ENCODE data around the gene ST6GALNAC6.

Gene ST6GALNAC6

DNA sequence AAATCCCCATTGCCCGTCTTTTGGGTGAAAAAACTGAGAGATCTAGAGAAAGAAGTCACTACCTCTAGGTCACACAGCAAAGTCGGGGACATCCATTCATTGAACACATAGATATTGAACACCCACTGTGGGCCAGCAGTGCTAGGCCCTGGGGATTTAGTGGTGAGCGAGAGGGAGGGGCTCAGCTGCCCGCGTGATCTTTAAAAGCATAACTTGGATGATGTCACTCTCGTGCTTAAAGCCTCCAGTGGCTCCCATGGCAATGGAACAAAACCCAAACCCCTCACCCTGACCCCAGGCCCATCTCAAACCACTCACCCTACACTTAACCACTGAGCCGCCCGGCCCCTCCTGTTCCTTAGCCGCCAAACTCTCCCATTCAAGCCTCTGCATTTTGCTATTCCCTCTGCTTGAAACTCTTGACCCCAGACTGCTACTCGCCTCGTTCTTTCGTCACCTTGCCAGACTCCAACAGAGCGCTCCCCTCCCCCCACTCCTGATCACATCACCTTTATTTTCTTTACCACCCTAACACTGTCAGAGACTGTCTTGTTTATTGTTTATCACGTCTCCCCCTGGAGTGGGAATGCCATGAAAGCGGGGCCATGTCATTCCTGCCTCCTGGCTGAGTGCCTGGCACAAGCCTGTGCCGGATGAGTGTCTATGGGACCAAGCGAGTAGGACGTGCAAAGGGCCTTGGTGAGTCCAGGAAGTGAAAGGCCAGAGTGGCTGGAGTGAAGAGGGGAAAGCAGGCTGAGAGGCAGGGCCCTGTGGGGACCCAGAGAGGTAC is 31.9 kb upstream of the ST6GALNAC6 start:
- peak; percentile 8 for DNase-seq (ENCODE audit: low spot score)

DNA sequence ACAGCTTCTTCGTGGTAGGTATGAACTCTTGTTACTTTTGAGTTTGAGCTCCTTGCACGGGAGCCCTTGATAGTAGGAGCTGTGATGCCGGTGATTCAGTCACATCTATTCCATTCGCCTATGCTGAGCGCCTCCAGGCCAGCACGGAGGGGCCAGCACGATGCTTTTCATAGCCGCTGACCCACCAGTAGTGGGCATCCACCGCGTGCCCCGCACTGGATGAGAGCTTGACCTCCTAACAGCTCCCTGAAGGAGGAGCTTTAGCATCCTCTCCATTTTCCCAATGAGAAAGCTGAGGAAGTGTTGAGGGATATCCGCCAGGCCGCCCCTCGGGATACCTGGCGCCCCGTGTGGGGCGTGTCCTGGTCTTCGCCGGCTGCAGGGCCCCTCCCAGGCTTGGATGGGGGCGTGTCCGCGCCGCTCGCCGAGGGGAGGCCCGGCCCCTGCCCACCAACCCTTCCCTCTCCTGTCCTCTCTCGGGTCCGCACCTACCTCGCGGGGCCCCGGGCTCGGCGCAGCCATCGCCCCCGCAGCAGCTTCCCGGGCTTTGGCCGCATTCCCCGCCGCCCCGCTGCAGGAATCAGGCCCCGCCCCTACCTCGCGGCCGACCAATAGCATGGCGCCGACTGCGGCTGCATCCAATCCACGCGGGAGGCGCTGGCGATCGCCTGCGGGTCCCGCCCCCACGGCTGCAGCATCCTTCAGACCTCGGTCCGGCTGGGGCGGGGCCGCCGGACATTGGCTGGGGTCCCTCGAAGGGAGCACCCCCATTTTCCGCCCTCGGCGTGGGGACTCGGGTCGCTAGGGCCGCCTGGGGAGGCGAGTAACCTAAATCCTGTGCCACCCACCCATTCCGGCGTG is 31.1 kb upstream of the ST6GALNAC6 start, which contains the start of gene PIP5KL1:
Gene PIP5KL1 (minus strand): TSS at position 547 of the 861 bp plus-strand sequence. CDS start 25 bp downstream, at position 522.
- DNase-seq (ENCODE audit: low spot score): peak; percentile 80

DNA sequence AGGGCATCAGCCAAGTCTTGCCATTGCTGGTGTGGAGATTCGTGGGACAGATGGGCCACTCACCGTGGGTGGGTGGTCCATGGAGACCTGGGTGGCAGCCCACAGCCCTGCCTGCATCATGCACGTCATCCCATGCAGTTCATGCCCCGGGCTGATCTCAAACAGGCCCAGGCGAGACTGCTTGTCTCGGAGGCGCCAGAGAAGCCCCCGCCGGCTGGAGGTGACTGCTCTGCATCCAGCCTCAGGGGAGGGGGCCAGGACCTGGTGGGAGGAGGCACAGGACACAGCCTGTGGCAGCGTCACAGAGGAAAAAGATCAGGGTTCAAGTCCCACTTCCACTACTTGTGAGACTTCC is 30.2 kb upstream of the ST6GALNAC6 start:
- no peak for DNase-seq (ENCODE audit: low spot score)

DNA sequence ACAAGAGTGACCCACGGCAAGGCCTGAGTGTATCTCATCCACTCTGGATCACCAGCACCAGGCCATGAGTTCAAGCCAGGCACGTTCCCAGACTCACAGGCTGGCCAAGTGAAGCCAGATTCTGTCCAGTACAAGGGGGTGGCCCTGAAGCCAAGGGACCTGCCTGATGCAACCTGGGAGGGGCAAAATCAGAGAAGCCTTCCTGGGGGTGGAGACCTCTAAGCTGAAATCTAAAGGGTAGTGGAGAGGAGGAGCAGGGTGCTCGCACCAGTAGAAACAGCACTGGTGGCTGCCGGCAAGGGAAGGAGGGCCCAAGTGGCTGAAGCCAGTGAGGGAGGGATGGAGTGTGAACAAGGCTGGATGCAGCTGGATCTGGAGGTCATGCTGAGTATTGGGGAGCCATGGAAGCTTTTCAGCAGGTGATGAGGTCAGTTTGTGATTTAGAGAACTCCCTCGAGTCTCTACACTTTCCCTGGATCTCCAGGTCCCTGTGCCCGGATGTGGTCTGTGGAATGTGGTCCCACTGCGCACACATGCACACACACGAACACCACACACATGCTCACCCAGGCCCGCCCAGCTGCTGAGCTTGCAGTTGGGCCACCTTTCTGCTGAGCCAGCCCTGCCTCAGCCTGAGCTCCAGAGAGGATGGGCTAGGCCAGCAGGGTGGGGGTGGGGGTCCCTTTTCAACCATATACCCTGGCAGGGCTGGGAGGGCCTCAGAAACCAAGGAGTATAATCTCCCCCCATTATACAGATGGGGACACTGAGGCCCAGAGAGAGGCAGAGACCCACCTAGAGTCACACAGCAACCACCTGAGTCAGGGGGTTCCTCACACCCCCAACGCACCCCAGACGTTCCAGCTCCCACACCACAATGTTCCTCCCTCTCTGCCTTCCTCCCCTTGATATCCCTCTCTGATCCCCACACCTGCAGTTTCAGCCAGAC is 29.5 kb upstream of the ST6GALNAC6 start:
- peak; percentile 19 for DNase-seq (ENCODE audit: low spot score)

DNA sequence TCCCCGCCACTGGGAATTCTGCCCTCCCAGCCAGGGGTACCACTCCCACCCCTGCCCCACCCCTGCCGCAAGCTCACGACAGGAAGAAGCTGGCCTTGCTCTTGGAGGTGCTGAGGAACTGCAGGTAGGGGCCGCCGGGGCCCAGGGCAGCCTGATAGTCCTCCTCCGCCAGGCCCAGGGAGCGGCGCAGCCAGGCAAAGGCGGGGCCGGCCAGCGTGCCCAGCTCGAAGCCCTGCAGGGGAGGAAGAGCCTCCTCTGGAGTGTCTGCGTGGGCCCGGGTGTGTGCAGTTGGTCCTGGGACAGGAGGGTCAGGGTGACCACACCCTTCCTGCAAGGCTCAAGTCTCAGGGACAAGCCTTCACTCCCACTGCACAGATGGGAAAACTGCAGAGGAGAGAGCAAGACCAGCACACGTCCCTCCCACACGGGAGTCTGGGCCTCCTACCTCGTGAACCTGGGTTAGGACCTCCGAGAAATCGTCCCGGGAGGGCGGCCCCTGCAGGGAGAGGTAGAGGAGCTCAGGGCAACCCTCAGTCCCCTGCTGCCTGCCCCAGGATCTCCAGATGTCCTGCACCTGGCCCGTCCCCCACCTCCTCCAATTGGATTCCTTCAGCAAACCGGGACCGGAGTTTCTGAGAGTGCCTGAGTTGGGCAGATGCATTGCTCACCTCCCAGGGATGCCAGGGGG is 28.7 kb upstream of the ST6GALNAC6 start:
- DNase-seq (ENCODE audit: low spot score): peak; percentile 47

DNA sequence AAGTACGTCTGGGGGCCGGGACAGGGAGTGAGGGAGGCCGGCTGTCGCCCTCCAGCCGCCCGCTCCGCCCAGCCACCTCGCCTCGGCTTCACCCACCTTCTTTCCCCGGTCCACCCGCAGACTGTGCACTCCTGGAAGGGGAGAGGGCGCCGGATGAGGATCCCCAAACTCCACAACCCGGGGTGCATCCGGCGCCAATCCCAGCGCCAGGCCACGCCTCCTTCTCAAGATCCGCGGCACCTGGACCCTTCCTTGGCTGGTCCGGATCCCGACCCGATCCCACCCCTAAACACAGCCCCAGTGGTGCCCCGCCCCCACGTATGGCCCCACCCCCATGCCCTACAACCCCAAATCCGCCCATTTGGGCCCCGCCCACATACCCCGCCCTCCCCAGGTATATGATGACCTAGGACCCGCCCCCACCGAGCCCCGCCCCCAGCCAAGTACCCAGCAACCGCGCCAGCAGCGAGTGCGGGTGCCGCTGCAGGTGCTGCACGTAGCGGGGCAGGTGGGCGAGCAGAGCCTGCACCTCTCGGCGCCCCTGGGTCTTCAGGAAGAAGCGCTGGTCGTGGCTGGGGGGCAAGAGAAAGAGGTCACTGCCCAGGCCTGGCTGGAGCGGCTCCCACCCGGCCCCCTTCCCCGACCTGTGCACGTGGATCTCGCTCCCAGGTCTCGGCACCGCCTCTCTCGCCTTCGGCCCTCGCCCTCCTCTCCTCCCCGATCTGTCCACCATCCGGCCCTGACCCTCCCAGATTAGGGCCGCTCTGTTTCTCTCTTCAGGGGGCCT is 28.0 kb upstream of the ST6GALNAC6 start:
- peak; percentile 81 for DNase-seq (ENCODE audit: low spot score)

DNA sequence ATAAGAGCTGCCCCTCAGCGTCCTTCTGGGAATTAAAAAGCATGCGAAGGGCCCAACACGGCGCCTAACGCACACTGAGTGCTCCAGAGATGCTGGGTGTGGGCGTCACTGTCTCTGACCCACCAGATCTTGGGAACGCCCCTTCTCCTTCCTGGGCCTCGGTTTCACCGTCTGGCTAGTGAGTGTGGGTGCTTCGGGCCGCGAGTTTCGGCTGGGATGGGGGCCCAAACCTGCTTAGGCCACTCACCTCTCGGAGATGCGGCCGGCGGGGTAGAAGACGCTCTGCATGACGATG is 27.4 kb upstream of the ST6GALNAC6 start:
- DNase-seq (ENCODE audit: low spot score): peak; percentile 41

DNA sequence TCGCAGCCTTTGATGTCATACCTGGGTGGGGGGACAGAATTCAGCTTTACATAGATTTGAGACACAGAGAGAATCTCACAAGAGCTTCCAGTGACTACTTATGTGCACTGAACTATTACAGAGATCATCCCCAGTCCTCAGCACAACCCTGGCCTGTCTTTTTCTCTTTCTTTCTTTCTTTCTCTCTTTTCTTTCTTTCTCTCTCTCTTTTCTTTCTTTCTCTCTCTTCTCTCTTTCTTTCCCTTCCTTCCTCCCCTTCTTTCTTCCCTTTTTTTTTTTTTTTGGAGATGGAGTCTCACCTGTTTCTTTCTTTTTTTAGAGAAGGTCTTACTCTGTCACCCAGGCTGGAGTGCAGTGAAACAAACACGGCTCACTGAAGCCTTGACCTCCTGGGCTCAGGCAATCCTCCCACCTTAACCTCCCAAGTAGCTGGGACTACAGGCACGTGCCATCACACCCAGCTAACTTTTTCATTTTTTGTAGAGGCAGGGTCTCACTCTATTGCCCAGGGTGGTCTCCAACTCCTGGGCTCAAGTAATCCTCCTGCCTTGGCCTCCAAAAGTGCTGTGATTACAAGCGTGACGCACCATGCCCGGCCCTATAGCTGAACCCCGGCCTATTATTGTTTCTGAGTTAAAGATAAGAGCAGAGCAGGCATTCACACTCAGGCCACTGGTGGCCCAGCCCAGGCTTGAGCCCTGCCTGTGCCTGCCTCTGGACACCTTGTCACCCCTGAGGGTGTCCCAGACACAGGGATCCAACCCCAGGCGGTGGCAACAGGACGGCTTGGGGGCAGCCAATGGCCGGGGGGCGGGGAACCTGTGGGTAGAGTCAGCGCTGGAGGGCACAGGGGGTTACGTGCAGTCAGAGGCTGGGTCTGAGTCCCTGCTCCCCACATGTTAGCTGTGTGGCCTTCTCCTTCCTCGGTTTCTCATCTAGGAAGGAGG is 26.8 kb upstream of the ST6GALNAC6 start:
- DNase-seq (ENCODE audit: low spot score): no peak

DNA sequence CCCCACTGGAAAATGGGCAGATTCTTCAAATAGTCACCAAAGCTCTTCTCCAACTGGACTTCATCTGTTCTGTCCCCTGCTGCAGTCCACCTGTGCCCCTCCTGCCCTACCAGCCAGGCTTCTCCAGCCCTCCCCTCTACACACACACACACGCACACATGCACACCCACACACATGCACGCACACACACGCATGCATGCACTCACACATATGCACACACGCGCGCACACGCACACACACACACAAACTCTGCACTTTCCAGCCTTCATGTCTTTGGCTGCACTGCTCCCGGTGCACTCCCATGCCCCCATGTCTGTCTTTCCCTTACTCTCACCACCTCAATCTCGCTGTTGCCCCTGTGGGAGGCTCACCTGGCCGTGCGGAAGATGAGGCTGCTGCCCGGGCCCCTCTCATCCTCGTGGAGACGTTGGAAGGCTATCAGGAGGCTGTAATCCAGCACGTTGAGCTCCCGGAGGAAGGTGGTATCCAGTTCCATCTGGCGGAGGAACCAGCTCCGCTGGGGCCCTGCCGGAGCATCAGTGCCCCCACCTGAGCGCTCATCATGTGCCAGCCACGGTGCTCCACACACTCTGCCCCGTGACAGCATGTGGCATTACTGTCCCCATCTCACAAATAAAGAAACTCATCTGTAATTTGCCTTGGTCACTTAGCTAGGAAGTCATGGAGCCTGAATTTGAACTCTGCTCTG is 25.5 kb upstream of the ST6GALNAC6 start:
- DNase-seq (ENCODE audit: low spot score): no peak

DNA sequence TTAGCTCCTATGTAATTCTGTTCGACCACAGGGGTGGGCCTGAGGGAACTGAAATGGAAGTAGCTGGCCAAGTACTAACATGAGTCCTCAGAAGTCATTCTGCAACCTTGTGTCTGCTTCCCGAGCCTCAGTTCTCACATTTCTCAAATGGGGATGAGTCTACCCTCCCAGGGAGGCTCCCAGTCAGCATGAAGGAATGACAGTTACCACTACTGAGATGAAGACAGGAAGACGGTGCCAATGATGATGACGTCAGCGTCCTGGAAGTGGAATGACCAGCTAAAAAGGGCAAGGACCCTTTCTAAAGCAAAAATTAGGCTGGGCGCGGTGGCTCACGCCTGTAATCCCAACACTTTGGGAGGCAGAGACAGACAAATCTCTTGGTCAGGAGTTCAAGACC is 24.4 kb upstream of the ST6GALNAC6 start:
- no peak for DNase-seq (ENCODE audit: low spot score)

DNA sequence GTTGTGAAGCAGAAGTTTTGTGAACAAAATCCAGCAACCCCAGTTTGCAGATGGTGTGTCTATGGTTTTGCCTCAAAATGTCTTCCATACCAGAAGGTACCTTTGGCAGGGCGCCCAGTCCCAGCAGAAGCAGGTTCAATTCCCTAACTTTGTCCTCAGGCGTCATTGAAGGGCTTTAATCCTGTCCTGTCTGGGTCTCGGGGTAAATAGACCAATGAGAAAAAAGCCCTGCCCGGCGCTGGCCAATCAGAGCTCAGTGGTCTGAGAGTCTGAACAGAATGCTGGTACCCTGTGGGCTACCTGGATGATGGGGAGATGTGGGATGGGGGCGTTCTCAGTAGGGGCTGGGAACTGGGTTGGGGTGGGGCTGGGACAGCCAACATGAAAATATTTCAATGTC is 23.6 kb upstream of the ST6GALNAC6 start:
- peak; percentile 9 for DNase-seq (ENCODE audit: low spot score)

DNA sequence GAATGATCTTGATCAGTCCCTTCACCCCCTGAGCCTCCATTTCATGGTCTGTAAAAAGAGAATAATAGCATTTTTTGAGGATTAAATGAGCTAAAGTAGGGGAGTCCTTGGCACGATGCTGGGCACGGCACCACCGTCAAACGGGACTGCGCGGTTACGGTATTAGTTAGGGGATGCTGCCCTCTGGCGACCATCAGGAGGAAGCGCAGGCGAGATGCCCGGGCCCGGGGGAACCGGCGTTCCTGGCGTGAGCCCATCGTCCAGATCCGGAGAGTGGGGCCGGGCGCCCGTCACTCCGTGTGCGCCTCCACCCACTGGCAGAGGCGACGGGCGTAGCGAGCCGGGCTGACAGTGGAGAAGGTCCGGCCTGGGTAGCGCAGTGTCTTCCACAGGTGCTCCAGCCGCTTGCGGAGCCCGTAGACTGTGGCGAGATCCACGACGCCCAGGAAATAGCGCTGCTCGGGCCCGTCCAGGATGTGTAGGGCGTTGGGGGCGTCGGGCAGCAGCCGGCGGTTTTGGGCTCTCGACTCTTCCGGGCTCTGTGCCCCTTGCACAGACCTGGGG is 22.2 kb upstream of the ST6GALNAC6 start:
- DNase-seq (ENCODE audit: low spot score): peak; percentile 82

DNA sequence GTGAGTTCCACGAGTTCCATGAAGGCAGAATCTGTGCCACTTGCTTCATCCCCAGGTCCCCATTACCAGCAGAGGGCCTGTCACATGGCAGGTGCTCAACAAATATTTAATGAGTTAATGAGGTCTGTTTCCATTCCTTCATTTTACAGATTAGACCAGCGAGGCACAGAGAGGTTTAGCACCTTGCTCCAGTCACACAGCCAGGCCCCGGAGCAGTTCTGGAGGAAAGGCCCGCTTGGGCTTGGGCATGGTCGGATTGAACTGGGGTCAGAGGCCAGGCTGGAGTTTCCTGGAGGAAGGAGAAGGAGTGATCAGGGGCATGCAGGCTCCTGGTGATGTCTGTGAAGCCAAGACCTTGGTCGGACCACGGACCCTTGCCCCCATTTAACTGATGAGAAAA is 21.4 kb upstream of the ST6GALNAC6 start:
- no peak for DNase-seq (ENCODE audit: low spot score)

DNA sequence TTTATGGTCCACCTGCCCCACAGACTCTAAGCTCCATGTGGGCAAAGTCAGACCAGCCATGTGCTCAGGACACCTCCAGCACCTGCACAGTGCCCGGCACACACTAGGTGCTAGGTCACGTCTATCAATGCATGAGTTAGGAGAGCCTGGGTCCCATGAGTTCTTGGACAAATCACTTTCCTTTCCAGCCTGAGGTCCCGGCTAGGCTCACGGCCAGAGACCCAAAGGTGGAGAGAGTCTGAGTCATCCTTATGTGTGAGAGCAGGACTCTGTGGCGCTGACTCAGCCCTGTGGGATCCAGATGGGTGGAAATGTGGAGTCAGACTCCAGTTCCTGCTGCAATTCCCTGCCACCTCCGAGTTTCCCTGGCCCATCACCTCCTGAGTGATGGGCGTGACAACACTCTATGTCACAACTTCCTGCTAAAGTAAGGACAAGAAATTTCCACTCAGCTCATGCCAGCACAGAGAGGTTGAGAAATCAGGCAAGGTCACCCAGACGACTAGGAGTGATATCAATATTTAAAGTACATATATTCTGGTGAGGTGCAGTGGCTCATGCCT is 19.9 kb upstream of the ST6GALNAC6 start:
- peak; percentile 66 for DNase-seq (ENCODE audit: low spot score)

DNA sequence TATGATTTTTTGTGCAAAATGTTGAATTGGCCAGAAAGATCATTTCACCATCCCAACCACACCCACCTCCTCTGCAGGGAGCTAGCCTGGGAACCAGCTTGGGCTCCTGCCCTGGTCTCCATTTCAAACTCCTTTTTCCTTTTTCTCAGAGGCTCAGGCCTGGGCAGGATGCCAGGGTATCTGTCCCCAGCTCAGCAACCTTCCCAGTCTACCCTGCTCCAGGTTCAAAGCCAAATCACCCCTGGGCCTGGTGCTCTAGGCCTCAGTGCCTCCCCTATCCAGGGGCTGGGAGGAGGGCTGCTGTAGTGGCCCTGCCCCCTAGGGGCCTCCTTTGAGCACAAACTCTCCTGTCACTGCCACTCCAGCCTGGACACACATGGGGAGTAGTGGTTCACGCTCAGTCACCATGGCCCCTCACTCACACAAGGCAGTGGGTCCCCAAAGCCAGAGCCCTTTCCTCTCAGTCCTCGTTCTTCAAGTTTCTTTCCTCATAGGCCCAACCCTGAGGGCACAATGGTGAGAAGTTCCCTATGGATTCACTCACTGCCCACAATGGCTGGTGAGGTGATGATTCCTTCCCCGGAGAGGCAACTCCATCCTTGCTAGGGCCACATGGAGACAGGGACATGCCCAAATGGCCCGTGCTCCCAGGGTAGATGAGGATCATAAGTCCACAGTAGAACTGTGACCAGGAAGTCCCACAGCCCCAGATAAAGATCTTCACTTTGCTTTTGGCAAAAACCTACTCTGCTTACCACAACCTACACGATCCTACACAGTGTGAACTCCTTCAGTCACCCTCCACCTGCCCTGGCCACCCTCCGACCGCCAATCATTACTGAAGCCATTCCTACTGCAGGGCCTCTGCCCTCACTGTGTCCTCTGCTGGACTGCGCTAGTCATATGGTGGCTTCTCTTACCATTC is 19.0 kb upstream of the ST6GALNAC6 start:
- DNase-seq (ENCODE audit: low spot score): peak; percentile 79

DNA sequence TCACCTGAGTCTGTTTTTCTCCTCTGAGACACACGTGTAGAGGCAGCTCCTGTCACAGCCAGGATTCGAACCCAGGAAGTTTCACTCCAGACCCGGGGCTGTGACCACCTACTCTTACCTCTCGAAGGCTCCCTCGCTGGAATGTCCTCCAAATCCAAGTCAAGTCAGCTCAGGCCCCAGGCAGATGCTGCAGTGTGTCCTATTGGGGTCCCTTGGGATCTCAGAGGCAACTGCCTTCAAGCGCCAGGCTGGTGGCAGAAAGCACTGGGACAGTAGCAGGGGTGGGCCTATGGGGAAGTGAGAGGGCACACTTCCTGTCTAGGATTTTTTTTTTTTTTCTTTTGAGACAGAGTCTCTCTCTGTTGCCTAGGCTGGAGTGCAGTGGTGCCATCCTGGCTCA is 18.2 kb upstream of the ST6GALNAC6 start:
- no peak for DNase-seq (ENCODE audit: low spot score)

Data from hematopoietic multipotent progenitor cell treated with erythropoietin and hydrocortisone succinate and interleukin-3 and kit ligand, for 17 days (in vitro differentiated cells).